NCI-H2171 treated with DMSO at 0.1 percent for 48 hours (cell line): ENCODE results near the gene CCDC179.

ENCODE experiments used
- DNase-seq: peaks from one replicate; lab custom pipeline; 2025; lab: John Stamatoyannopoulos, UW

CCDC179 gene

DNA sequence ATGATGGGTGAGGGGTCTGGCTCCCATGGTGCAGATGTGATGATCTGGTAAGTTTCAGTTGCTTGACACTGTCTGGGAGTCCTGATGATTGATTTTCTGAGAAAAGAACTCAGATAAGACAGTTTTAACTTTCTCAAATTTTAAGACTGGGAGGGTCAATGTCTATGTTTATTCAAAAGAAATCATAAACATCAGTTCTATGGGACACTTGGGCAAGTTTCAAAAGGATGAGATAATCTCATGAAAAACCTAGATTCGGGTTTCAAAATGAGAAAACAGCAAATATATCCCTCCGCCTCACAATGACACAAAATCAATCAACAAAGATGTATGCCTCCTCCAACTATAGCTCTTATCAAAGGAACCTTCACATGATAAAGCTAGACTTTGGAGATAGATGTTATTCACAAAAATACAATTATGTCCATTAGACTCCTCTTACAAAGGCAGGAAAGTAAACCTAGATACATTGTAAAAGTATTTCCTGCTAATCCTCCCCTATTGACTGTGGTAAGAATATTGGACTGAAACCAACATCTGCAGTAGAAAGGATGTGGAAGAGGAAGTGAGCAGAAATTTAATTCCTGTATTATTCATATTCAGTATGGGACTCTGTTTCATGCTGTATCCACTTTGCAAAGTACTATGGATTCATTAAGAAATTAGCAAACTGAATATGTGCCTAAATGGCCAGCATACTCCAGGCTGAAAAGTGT lies 52.3 kb downstream of the CCDC179 start:
- no peak for DNase-seq

GRCh38 chr11:22807391-22807790 lies 52.9 kb downstream of the CCDC179 start:
- DNase-seq: no peak

DNA sequence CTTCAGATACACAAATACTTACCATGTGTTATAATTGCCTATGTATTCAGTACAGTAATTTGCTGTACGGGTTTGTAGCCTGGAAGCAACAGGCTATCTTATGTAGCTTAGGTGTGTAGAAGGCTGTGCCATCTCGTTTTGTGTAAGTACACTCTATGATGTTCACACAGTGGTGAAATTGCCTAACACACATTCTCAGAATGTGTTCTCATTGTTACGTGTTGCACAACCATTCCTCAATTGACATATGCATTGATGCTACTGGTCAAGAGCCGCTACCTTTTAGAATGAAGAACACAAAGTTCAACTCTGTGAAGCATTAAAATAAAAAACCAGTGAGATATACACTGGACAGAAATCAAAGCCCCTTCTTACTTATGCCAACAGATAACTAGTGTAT lies 57.4 kb downstream of the CCDC179 start:
- no peak for DNase-seq

GRCh38 chr11:22800482-22800881 lies 59.8 kb downstream of the CCDC179 start:
- peak; percentile 66 for DNase-seq

GRCh38 chr11:22798901-22799300 lies 61.4 kb downstream of the CCDC179 start:
- DNase-seq: peak; percentile 100

DNA sequence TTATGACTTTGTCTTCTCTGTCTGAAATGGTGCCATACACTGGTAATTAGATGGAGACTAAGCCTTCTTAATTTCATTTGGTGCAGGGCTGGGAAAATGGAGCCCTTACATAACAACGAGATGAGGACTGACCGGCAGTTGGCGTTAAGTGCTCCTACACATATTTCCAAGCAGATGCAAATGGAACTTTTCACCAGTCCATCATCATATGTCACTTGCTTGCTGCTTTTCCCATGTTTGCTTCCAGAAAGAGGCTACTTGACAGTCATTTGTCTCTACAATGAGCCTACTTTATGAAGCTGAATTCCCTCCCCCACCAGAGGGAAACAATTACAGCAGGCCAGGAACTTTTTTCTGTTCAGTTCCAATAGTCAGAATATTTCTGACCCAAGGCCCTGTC lies 63.2 kb downstream of the CCDC179 start:
- peak; percentile 30 for DNase-seq
